Anterior cingulate cortex (tissue), 58 donors: ENCODE measurements around the gene LGALS8.
"Not testable (repeated sequence)": the region's sequence is repeated elsewhere in the genome, so short reads cannot be mapped to it uniquely, and the experiment has no call there.

Experiments used
- DNase-seq, 58 donors: peaks; one replicate each; lab custom pipeline; 2025; lab: John Stamatoyannopoulos, UW

LGALS8 gene

GRCh38 chr1:236577041-236577440 is 53.3 kb downstream of the LGALS8 start:
- not testable (repeated sequence) for DNase-seq

GRCh38 chr1:236578661-236579060 is 54.9 kb downstream of the LGALS8 start:
- DNase-seq: no peak

GRCh38 chr1:236580404-236580803 is 56.6 kb downstream of the LGALS8 start:
- not testable (repeated sequence) for DNase-seq

- no peak for DNase-seq
These were observed 57.7 kb downstream of the LGALS8 start for GRCh38 chr1:236581528-236581927.

GRCh38 chr1:236589531-236589930 is 65.7 kb downstream of the LGALS8 start:
- DNase-seq: no peak

- DNase-seq: no peak
These were observed 66.9 kb downstream of the LGALS8 start for GRCh38 chr1:236590553-236591150.

- no peak for DNase-seq
These were observed 78.4 kb downstream of the LGALS8 start for GRCh38 chr1:236602171-236602570.
